ENCODE data around the gene PNMA8B. TPM values are rescaled to one million over a fixed set of nuclear protein-coding genes. Genes with fewer than 3 reads are reported as not detected.

PNMA8B gene
- polyA plus RNA-seq, 1 of the 3 experiments (the other 2 are of a cell fraction): 0.92 TPM

GRCh38 chr19:46456930-46457329 is 38.7 kb downstream of the PNMA8B start (continued):
- TF ChIP-seq USF2 (IDR thresholded peaks at IDR 0.05; ENCODE audit: borderline replicate concordance, low read depth, low read length) (no peak), RCOR1 (IDR thresholded peaks at IDR 0.05; ENCODE audit: low read length) (no peak)

- ChIA-PET POLR2A (no interaction called here), CTCF (no interaction called here)
- Histone ChIP-seq H3K36me3 (replicated peaks in 1 of 2; ENCODE audit: control insufficient read depth in 1 of 2, insufficient read depth in 2 of 2, low read length in 1 of 2) (no peaks in the 10 kb centered on the region), H3K4me1 (ENCODE audit: control insufficient read depth in 1 of 2, insufficient read depth in 2 of 2, low read depth in 1 of 2, low read length in 1 of 2) (no peaks in the 10 kb centered on the region; a peak in 1 of 4 replicates), H3F3A (replicated peaks; ENCODE audit: insufficient read depth) (no peaks in the 10 kb centered on the region), H3K27me3 (ENCODE audit: insufficient read depth) (no peaks in the 10 kb centered on the region), H3K9me3 (no peaks in the 10 kb centered on the region), H3K79me2 (ENCODE audit: insufficient read depth) (no peaks in the 10 kb centered on the region), H4K20me1 (ENCODE audit: insufficient read depth) (no peaks in the 10 kb centered on the region), H3K4me2 (no peak overlapping the region), H3K9ac (no peak overlapping the region), H3K27ac (ENCODE audit: low read depth in 2 of 2, low read length in 1 of 2) (no peak overlapping the region), H3K4me3 (ENCODE audit: low read depth in 2 of 2, low read length in 1 of 2) (no peak overlapping the region), H2AFZ (ENCODE audit: low read depth) (no peak overlapping the region), H3K9me2 (no peaks in the 10 kb centered on the region)
- DNase-seq: no peak
- 38% methylated on average over 3 of the region's 3 CpGs for WGBS (ENCODE audit: low lambda C conversion rate)
- TF ChIP-seq FOSL2 (IDR thresholded peaks at IDR 0.05; ENCODE audit: borderline replicate concordance, low read depth) (no peak), NRF1 (IDR thresholded peaks at IDR 0.05; ENCODE audit: low read depth, low read length) (no peak), JUND (IDR thresholded peaks at IDR 0.05) (no peak), MAX (IDR thresholded peaks at IDR 0.05; ENCODE audit: low read depth) (no peak), EP300 (IDR thresholded peaks at IDR 0.05; ENCODE audit: borderline replicate concordance in 1 of 2, low read depth in 1 of 2, low read length in 1 of 2) (no peak), GATA2 (CRISPR knock-in tag; IDR thresholded peaks at IDR 0.05) (peak; percentile 51; the same call in 1 of the 2 replicates)
Observed at GRCh38 chr19:46454244-46454643, 41.4 kb downstream of the PNMA8B start.

GRCh38 chr19:46453661-46454060 is 42.0 kb downstream of the PNMA8B start:
- Histone ChIP-seq H3K4me1 (ENCODE audit: control insufficient read depth in 1 of 2, insufficient read depth in 2 of 2, low read depth in 1 of 2, low read length in 1 of 2) (no peaks in the 10 kb centered on the region; a peak in 1 of 4 replicates), H2AFZ (ENCODE audit: low read depth) (no peak overlapping the region), H3K4me3 (ENCODE audit: low read depth in 2 of 2, low read length in 1 of 2) (no peak overlapping the region), H3F3A (replicated peaks; ENCODE audit: insufficient read depth) (no peaks in the 10 kb centered on the region), H3K9me3 (no peaks in the 10 kb centered on the region), H3K9me2 (no peaks in the 10 kb centered on the region), H3K27ac (ENCODE audit: low read depth in 2 of 2, low read length in 1 of 2) (no peak overlapping the region), H3K4me2 (no peak overlapping the region), H3K79me2 (ENCODE audit: insufficient read depth) (no peaks in the 10 kb centered on the region), H3K27me3 (ENCODE audit: insufficient read depth) (no peaks in the 10 kb centered on the region), H3K9ac (no peak overlapping the region), H3K36me3 (replicated peaks in 1 of 2; ENCODE audit: control insufficient read depth in 1 of 2, insufficient read depth in 2 of 2, low read length in 1 of 2) (no peaks in the 10 kb centered on the region), H4K20me1 (ENCODE audit: insufficient read depth) (no peaks in the 10 kb centered on the region)
- 84% methylated on average over 6 of the region's 6 CpGs for WGBS (ENCODE audit: low lambda C conversion rate)
- CTCF ChIA-PET: no interaction called here
- no peak for DNase-seq
- TF ChIP-seq MAX (IDR thresholded peaks at IDR 0.05; ENCODE audit: low read depth) (no peak), TAF1 (IDR thresholded peaks at IDR 0.05; ENCODE audit: borderline replicate concordance, low read depth, low read length) (no peak), SMC3 (IDR thresholded peaks at IDR 0.05; ENCODE audit: low read depth, low read length) (no peak), RFX5 (IDR thresholded peaks at IDR 0.05; ENCODE audit: low read length) (no peak), RAD21 (IDR thresholded peaks at IDR 0.05; ENCODE audit: low read length) (no peak), EP300 (IDR thresholded peaks at IDR 0.05; ENCODE audit: borderline replicate concordance in 1 of 2, low read depth in 1 of 2, low read length in 1 of 2) (no peak), USF1 (IDR thresholded peaks at IDR 0.05; ENCODE audit: borderline replicate concordance, low read depth) (no peak), JUND (IDR thresholded peaks at IDR 0.05) (no peak), REST (IDR thresholded peaks at IDR 0.05; ENCODE audit: low read depth, low read length) (no peak), RXRA (IDR thresholded peaks at IDR 0.05; ENCODE audit: borderline replicate concordance, low read depth) (no peak), NFIC (IDR thresholded peaks at IDR 0.05; ENCODE audit: borderline replicate concordance) (no peak), IRF3 (IDR thresholded peaks at IDR 0.05; ENCODE audit: low read depth, low read length) (no peak), FOXM1 (IDR thresholded peaks at IDR 0.05; ENCODE audit: low read depth) (no peak), SIN3A (IDR thresholded peaks at IDR 0.05; ENCODE audit: borderline replicate concordance, low read depth, low read length) (no peak)
- POLR2A ChIA-PET: no interaction called here
